IMR-90 (cell line): ENCODE data around the gene POMT1. TPM values are rescaled to one million over a fixed set of nuclear protein-coding genes. Genes with fewer than 3 reads are reported as not detected.

ENCODE experiments used
- ATAC-seq: fragments of 200-7000 bp; cut with Tn5 transposase; 2 replicates; pipeline ENCODE4 v1.9.1; 2020; ENCODE audit warnings: low read depth, mild to moderate bottlenecking, moderate library complexity
- BruUV-seq: library from RNA; stranded (reverse); fragments of 400-500 nt; replicated peaks from 2 replicates; lab custom pipeline; 2021; lab: Mats Ljungman, UMichigan
- CTCF ChIA-PET: fragments of 300-600 bp; formaldehyde crosslinking; extraction: SDS; loops from one replicate; lab custom pipeline; 2021; ENCODE audit warnings: antibody characterized with exemption; lab: Yijun Ruan, JAX
- POLR2A ChIA-PET: fragments of 300-600 bp; sonication (Branson Sonifier 250); formaldehyde crosslinking; loops from one replicate; lab custom pipeline; 2022; ENCODE audit warnings: antibody characterized with exemption; ENCODE audit not compliant: unreplicated experiment; lab: Charles Lee
- DNase-seq: peaks from one replicate; pipeline ENCODE4 v3.0.0; 2013
- H2AFZ ChIP-seq: replicated peaks from 2 replicates; pipeline ENCODE3; 2013; ENCODE audit warnings: low read length, mild to moderate bottlenecking; ENCODE audit not compliant: poor library complexity
- H2AK5ac ChIP-seq: 2 replicates; pipeline ENCODE4 v1.6.1; 2013; ENCODE audit warnings: low read depth, low read length, inconsistent platforms
- H2AK9ac ChIP-seq: replicated peaks from 2 replicates; pipeline ENCODE3; 2013; ENCODE audit warnings: mild to moderate bottlenecking, low read depth, low read length, moderate library complexity; ENCODE audit not compliant: poor library complexity
- H2BK120ac ChIP-seq: 2 replicates; pipeline ENCODE4 v1.6.1; 2013; ENCODE audit warnings: low read depth, low read length, inconsistent platforms
- H2BK15ac ChIP-seq: 3 replicates; pipeline ENCODE4 v1.6.1; 2013; ENCODE audit warnings: low read depth, low read length, inconsistent platforms
- H2BK20ac ChIP-seq: 2 replicates; pipeline ENCODE4 v1.6.1; 2013; ENCODE audit warnings: low read depth, mild to moderate bottlenecking, inconsistent platforms, low read length, moderate library complexity
- H2BK5ac ChIP-seq: 2 replicates; pipeline ENCODE4 v1.6.1; 2013; ENCODE audit warnings: mild to moderate bottlenecking, low read depth, low read length, inconsistent platforms; ENCODE audit not compliant: poor library complexity, severe bottlenecking
- H3K14ac ChIP-seq: replicated peaks from 2 replicates; pipeline ENCODE4 v1.6.1; 2013; ENCODE audit warnings: low read depth, low read length, inconsistent platforms
- H3K18ac ChIP-seq: 2 replicates; pipeline ENCODE4 v1.6.1; 2013; ENCODE audit warnings: low read depth, low read length, control low read depth
- H3K23ac ChIP-seq: 2 replicates; pipeline ENCODE4 v1.6.1; 2013; ENCODE audit warnings: low read depth, low read length, inconsistent platforms
- H3K27ac ChIP-seq: 2 replicates; pipeline ENCODE4 v1.5.1; 2013; ENCODE audit warnings: mild to moderate bottlenecking, control low read depth, low read length; ENCODE audit not compliant: insufficient read depth
- H3K27me3 ChIP-seq: 2 replicates; pipeline ENCODE4 v1.6.1; 2013; ENCODE audit warnings: low read length; ENCODE audit not compliant: control insufficient read depth, insufficient read depth
- H3K36me3 ChIP-seq: 2 replicates; pipeline ENCODE4 v1.6.1; 2013; ENCODE audit warnings: low read length, mixed read lengths; ENCODE audit not compliant: control insufficient read depth, insufficient read depth
- H3K4ac ChIP-seq: 2 replicates; pipeline ENCODE4 v1.6.1; 2013; ENCODE audit warnings: low read depth, low read length, inconsistent platforms
- H3K4me1 ChIP-seq: 2 replicates; pipeline ENCODE4 v1.6.1; 2013; ENCODE audit warnings: low read length, mixed read lengths; ENCODE audit not compliant: control insufficient read depth, insufficient read depth
- H3K4me2 ChIP-seq: 2 replicates; pipeline ENCODE4 v1.6.1; 2013; ENCODE audit warnings: low read depth, mild to moderate bottlenecking, control low read depth, low read length, moderate library complexity
- H3K4me3 ChIP-seq: 2 replicates; pipeline ENCODE4 v1.5.1; 2013; ENCODE audit warnings: low read depth, mild to moderate bottlenecking, control low read depth, low read length, moderate library complexity; ENCODE audit not compliant: insufficient read depth
- H3K56ac ChIP-seq: 2 replicates; pipeline ENCODE4 v1.6.1; 2013; ENCODE audit warnings: low read length, inconsistent platforms; ENCODE audit not compliant: insufficient read depth; ENCODE audit errors: extremely low read depth
- H3K79me1 ChIP-seq, 2 experiments: 2 replicates each; pipeline ENCODE4 v1.6.1; 2013; ENCODE audit warnings: low read length in 2 of 2, inconsistent platforms in 1 of 2, low read depth in 1 of 2
- H3K9ac ChIP-seq: 2 replicates; pipeline ENCODE4 v1.6.1; 2013; ENCODE audit warnings: low read depth, low read length, control low read depth
- H3K9me1 ChIP-seq: 2 replicates; pipeline ENCODE4 v1.6.1; 2013; ENCODE audit warnings: low read length, inconsistent platforms; ENCODE audit not compliant: insufficient read depth
- H3K9me3 ChIP-seq: 2 replicates; pipeline ENCODE4 v1.6.1; 2013; ENCODE audit warnings: low read length; ENCODE audit not compliant: control insufficient read depth, insufficient read depth
- H4K20me1 ChIP-seq: 2 replicates; pipeline ENCODE4 v1.6.1; 2013; ENCODE audit warnings: low read length, inconsistent platforms; ENCODE audit not compliant: insufficient read depth
- H4K5ac ChIP-seq: 2 replicates; pipeline ENCODE4 v1.6.1; 2013; ENCODE audit warnings: mild to moderate bottlenecking, low read depth, low read length, control low read depth
- H4K8ac ChIP-seq, 2 experiments: 2 replicates each; pipeline ENCODE4 v1.6.1; 2013; ENCODE audit warnings: low read depth in 2 of 2, low read length in 2 of 2, control low read depth in 1 of 2, inconsistent platforms in 1 of 2
- H4K91ac ChIP-seq: 2 replicates; pipeline ENCODE4 v1.6.1; 2013; ENCODE audit warnings: low read depth, low read length, inconsistent platforms; ENCODE audit not compliant: insufficient read depth
- BHLHE40 ChIP-seq: fragments of 150-350 bp; IDR thresholded peaks from 2 replicates; pipeline ENCODE4 v1.6.1; 2016; ENCODE audit warnings: mild to moderate bottlenecking, low read depth, low read length
- CEBPB ChIP-seq: IDR thresholded peaks from 2 replicates; pipeline ENCODE4 v1.6.1; 2012; ENCODE audit warnings: low read depth, low read length, improper control_type of control experiment
- CHD1 ChIP-seq: IDR thresholded peaks from 2 replicates; pipeline ENCODE4 v1.6.1; 2012; ENCODE audit warnings: low read depth, low read length, improper control_type of control experiment
- FOS ChIP-seq: fragments of 150-350 bp; IDR thresholded peaks from 2 replicates; pipeline ENCODE4 v1.6.1; 2016; ENCODE audit warnings: low read depth, low read length
- MAFK ChIP-seq: IDR thresholded peaks from 2 replicates; pipeline ENCODE4 v1.6.1; 2012; ENCODE audit warnings: low read depth, low read length, improper control_type of control experiment
- MAZ ChIP-seq: IDR thresholded peaks from 2 replicates; pipeline ENCODE4 v1.6.1; 2012; ENCODE audit warnings: low read depth, mild to moderate bottlenecking, low read length, improper control_type of control experiment, moderate library complexity, borderline replicate concordance
- MXI1 ChIP-seq: IDR thresholded peaks from 2 replicates; pipeline ENCODE4 v1.6.1; 2012; ENCODE audit warnings: low read depth, mild to moderate bottlenecking, low read length, moderate library complexity, borderline replicate concordance
- NFE2L2 ChIP-seq: fragments of 150-350 bp; IDR thresholded peaks from 2 replicates; pipeline ENCODE4 v1.6.1; 2016; ENCODE audit warnings: low read depth, mild to moderate bottlenecking, low read length
- POLR2A ChIP-seq: IDR thresholded peaks from 2 replicates; pipeline ENCODE4 v1.6.1; 2012; ENCODE audit warnings: mild to moderate bottlenecking, low read depth, low read length
- RAD21 ChIP-seq: IDR thresholded peaks from 2 replicates; pipeline ENCODE4 v1.6.1; 2012; ENCODE audit warnings: low read length, improper control_type of control experiment
- RCOR1 ChIP-seq: IDR thresholded peaks from 2 replicates; pipeline ENCODE4 v1.6.1; 2012; ENCODE audit warnings: mild to moderate bottlenecking, low read length, improper control_type of control experiment; ENCODE audit not compliant: insufficient replicate concordance
- RFX5 ChIP-seq: IDR thresholded peaks from 2 replicates; pipeline ENCODE4 v1.8.0; 2012; ENCODE audit warnings: low read depth, mild to moderate bottlenecking, low read length, moderate library complexity
- SMC3 ChIP-seq: fragments of 150-350 bp; IDR thresholded peaks from 2 replicates; pipeline ENCODE4 v1.6.1; 2016; ENCODE audit warnings: low read depth, mild to moderate bottlenecking, antibody characterized with exemption, low read length, moderate library complexity
- WGBS, 2 experiments: methylation state at CpG; one replicate each; pipeline versions ENCODE4 v1.1.5 to v1.1.7; 2013; ENCODE audit warnings: missing lambda C conversion rate in 2 of 2; ENCODE audit not compliant: insufficient read length in 1 of 2; ENCODE audit errors: extremely low coverage in 2 of 2; 5-methylcytosine and 5-hydroxymethylcytosine counted together
- dilution Hi-C: fragments of 300-500 bp; cut with HindIII; formaldehyde crosslinking; loops from one replicate; pipeline ENCODE4 v1.14.3; 2018; ENCODE audit warnings: low sequenced_read_pairs; ENCODE audit not compliant: unreplicated experiment
- in situ Hi-C: fragments of 300-500 bp; cut with MboI; formaldehyde crosslinking; loops from 3 replicates; pipeline ENCODE4 v1.14.3; 2019; ENCODE audit warnings: low sequenced_read_pairs, inconsistent platforms, mixed read lengths
- intact Hi-C: fragments of 100-400 bp; cut with micrococcal nuclease; formaldehyde crosslinking; loops from 2 replicates; pipeline ENCODE4 v1.10.0; 2022
- polyA plus RNA-seq, 3 experiments: library from polyadenylated mRNA; depleted of rRNA; stranded (reverse); fragments of >200 nt; gene quantifications; 2 replicates each; pipeline ENCODE4 v1.2.3, GENCODE V29; 2012; ENCODE audit warnings: low replicate concordance in 1 of 3
- total RNA-seq: library from RNA; depleted of rRNA; stranded (reverse); fragments of >200 nt; gene quantifications from 2 replicates; pipeline ENCODE4 v1.2.3, GENCODE V29; 2012
- TF ChIP-seq, protein P1 (sequence below): fragments of 150-350 bp; IDR thresholded peaks from 2 replicates; pipeline ENCODE4 v1.6.1; 2016; ENCODE audit warnings: low read depth, mild to moderate bottlenecking, low read length, moderate library complexity, borderline replicate concordance
- TF ChIP-seq, protein P2 (sequence below): conservative IDR thresholded peaks from 2 replicates; pipeline ENCODE4 v1.5.1; 2012; ENCODE audit warnings: mild to moderate bottlenecking, low read depth, low read length, improper control_type of control experiment
- TF ChIP-seq, protein P3 (sequence below): fragments of 150-350 bp; IDR thresholded peaks from 2 replicates; pipeline ENCODE4 v1.6.1; 2017; ENCODE audit warnings: mild to moderate bottlenecking, antibody characterized with exemption, low read length, low read depth

The POMT1 gene
- total and polyA plus RNA-seq, 2 of the 4 experiments (the other 2 are of a cell fraction), result 24.2 to 36.5 TPM

DNA sequence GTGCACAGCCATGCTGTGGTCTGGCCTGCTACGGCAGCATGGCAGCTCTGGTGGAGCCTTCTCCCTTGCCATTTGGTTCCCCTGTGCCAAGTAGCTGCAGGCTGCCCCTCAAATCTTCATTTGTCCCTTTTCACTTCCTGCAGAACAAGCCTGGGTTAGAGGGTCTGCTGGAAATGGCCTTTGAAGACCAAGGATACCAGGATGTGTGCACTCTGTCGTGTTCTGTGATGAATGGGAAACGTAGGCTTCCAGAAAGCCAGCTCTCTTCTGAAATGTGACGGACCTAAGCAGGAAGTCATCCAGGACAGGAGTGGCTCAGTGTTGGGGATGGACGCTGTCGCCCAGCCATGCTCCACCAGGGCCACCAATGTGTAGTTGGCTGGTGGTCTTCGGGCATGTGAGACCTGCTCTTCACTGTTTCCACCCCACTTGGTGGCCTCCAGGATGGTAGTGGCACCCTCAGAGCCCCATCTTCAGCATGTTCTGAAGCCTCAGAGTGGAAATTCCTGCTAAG, 3.4 kb upstream of the POMT1 start:
- CTCF ChIA-PET, result no interaction called here

More for the DNA sequence above, 3.4 kb upstream of the POMT1 start:
- no peak overlapping the region for H2BK5ac ChIP-seq
- H4K5ac ChIP-seq, result no peak overlapping the region
- TF ChIP-seq, protein P1, sequence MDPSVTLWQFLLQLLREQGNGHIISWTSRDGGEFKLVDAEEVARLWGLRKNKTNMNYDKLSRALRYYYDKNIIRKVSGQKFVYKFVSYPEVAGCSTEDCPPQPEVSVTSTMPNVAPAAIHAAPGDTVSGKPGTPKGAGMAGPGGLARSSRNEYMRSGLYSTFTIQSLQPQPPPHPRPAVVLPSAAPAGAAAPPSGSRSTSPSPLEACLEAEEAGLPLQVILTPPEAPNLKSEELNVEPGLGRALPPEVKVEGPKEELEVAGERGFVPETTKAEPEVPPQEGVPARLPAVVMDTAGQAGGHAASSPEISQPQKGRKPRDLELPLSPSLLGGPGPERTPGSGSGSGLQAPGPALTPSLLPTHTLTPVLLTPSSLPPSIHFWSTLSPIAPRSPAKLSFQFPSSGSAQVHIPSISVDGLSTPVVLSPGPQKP, result no peak
- TF ChIP-seq BHLHE40 (no peak), CEBPB (no peak), MXI1 (no peak), POLR2A (no peak), MAFK (no peak), SMC3 (no peak), NFE2L2 (no peak), RCOR1 (no peak), FOS (no peak), MAZ (no peak), RFX5 (no peak), CHD1 (no peak), RAD21 (no peak)
- TF ChIP-seq, protein P2, sequence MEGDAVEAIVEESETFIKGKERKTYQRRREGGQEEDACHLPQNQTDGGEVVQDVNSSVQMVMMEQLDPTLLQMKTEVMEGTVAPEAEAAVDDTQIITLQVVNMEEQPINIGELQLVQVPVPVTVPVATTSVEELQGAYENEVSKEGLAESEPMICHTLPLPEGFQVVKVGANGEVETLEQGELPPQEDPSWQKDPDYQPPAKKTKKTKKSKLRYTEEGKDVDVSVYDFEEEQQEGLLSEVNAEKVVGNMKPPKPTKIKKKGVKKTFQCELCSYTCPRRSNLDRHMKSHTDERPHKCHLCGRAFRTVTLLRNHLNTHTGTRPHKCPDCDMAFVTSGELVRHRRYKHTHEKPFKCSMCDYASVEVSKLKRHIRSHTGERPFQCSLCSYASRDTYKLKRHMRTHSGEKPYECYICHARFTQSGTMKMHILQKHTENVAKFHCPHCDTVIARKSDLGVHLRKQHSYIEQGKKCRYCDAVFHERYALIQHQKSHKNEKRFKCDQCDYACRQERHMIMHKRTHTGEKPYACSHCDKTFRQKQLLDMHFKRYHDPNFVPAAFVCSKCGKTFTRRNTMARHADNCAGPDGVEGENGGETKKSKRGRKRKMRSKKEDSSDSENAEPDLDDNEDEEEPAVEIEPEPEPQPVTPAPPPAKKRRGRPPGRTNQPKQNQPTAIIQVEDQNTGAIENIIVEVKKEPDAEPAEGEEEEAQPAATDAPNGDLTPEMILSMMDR, result no peak
- TF ChIP-seq, protein P3, sequence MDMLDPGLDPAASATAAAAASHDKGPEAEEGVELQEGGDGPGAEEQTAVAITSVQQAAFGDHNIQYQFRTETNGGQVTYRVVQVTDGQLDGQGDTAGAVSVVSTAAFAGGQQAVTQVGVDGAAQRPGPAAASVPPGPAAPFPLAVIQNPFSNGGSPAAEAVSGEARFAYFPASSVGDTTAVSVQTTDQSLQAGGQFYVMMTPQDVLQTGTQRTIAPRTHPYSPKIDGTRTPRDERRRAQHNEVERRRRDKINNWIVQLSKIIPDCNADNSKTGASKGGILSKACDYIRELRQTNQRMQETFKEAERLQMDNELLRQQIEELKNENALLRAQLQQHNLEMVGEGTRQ, result no peak
- H3K23ac ChIP-seq, result no peak overlapping the region
- no peak overlapping the region for H3K4ac ChIP-seq
- 93% methylated on average over 5 of the region's 7 CpGs; no CpG with 5 or more reads in 1 of the 2 experiments for WGBS, 2 experiments
- H2AFZ ChIP-seq, result no peak overlapping the region
- H3K9me3 ChIP-seq, result no peaks in the 10 kb centered on the region
- no TSS peak for BruUV-seq
- no peak overlapping the region for H2AK5ac ChIP-seq
- no peak overlapping the region for H2BK15ac ChIP-seq
- ATAC-seq (no peak), DNase-seq (no peak)
- dilution Hi-C loops (no loop called here), intact Hi-C loops (no loop called here), in situ Hi-C loops (no loop called here)
- no peak overlapping the region for H2BK20ac ChIP-seq
- peaks cover 6% of the 10 kb centered on the region; the same call in 1 of the 2 replicates for H3K4me1 ChIP-seq
- no peak overlapping the region for H2AK9ac ChIP-seq
- H3K36me3 ChIP-seq, result peaks cover 55% of the 10 kb centered on the region
- H3K9me1 ChIP-seq, result peaks cover 7% of the 10 kb centered on the region; the same call in 1 of the 2 replicates
- H3K14ac ChIP-seq, result no peak overlapping the region
- peaks cover 12 to 44% of the 10 kb centered on the region in 2 experiments for H3K79me1 ChIP-seq
- H3K4me3 ChIP-seq, result no peak overlapping the region
- H3K9ac ChIP-seq, result no peak overlapping the region
- no peak overlapping the region for H2BK120ac ChIP-seq
- H4K20me1 ChIP-seq, result peaks cover 27% of the 10 kb centered on the region
- no peak overlapping the region for H4K91ac ChIP-seq
- H3K56ac ChIP-seq, result no peak overlapping the region
- no peak overlapping the region for H3K18ac ChIP-seq
- POLR2A ChIA-PET, result no interaction called here
- no peaks in the 10 kb centered on the region for H3K27me3 ChIP-seq
- no peak overlapping the region for H3K27ac ChIP-seq
- no peak overlapping the region for H4K8ac ChIP-seq
- no peak overlapping the region for H3K4me2 ChIP-seq
